Measurements from ENCODE around the gene RRM2. TPM values are rescaled to one million over a fixed set of nuclear protein-coding genes. Genes with fewer than 3 reads are reported as not detected.

RRM2 gene
- total and polyA plus RNA-seq, 2 of the 4 experiments (the other 2 are of a cell fraction) = 53.6 to 68.5 TPM

DNA sequence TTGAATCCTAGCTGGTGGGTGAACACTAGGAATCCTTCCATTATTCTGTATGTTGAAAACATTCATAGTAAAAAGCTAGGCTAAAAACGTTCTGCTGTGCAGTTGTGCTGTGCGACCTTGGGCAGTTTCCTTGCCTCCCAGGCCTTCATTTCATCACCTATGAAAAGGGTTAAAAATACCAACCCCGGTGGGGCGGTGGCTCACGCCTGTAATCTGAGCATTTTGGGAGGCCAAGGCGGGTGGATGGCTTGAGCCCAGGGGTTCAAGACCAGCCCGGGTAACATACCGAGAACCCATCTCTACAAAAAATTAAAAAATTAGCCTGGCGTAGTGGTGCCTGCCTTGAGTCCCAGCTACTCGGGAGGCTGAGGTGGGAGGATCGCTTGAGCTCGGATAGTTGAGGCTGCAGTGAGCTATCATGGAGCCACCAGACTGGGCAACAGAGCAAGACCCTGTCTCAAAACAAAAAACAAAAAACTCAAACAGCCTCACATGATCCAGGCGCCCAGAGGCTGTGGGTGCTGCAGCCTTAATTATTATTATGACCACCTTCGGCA lies 2.9 kb upstream of the RRM2 start:
- Histone ChIP-seq H2BK20ac (ENCODE audit: low read depth, low read length) (no peak overlapping the region), H4K20me1 (ENCODE audit: insufficient read depth, low read length) (peaks cover 12% of the 10 kb centered on the region; the same call in 1 of the 2 replicates), H2AFZ (replicated peaks; ENCODE audit: low read length, poor library complexity) (peak overlapping the region; percentile 98), H3K14ac (replicated peaks; ENCODE audit: low read depth, low read length) (peak overlapping the region; percentile 43; the same call in 1 of the 2 replicates), H3K4me1 (ENCODE audit: control insufficient read depth, insufficient read depth, low read length) (peaks cover 7% of the 10 kb centered on the region; the same call in 1 of the 2 replicates), H3K56ac (ENCODE audit: extremely low read depth, insufficient read depth, low read length) (0 out of 2 replicates have a peak overlapping the region, but pooled peaks have one; percentile 22), H3K4me3 (ENCODE audit: insufficient read depth, low read depth, low read length) (peak overlapping the region; percentile 74), H3K23ac (ENCODE audit: low read depth, low read length) (peak overlapping the region; percentile 55; the same call in 1 of the 2 replicates), H3K27me3 (ENCODE audit: control insufficient read depth, insufficient read depth, low read length) (no peaks in the 10 kb centered on the region), H3K18ac (ENCODE audit: low read depth, low read length) (no peak overlapping the region), H3K4me2 (ENCODE audit: low read depth, low read length) (peak overlapping the region; percentile 85), H2AK5ac (ENCODE audit: low read depth, low read length) (peak overlapping the region; percentile 59), H2BK120ac (ENCODE audit: low read depth, low read length) (peak overlapping the region; percentile 70), H3K9me3 (ENCODE audit: control insufficient read depth, insufficient read depth, low read length) (no peaks in the 10 kb centered on the region), H3K79me1 (ENCODE audit: low read depth in 1 of 2, low read length in 2 of 2) (peaks cover under 1 to 37% of the 10 kb centered on the region in 2 experiments; a peak in 3 of 4 replicates), H4K8ac (ENCODE audit: low read depth in 2 of 2, low read length in 2 of 2) (peak overlapping the region; percentile 37 to 86), H2BK5ac (ENCODE audit: low read depth, low read length, poor library complexity, severe bottlenecking) (peak overlapping the region; percentile 14), H3K9me1 (ENCODE audit: insufficient read depth, low read length) (peaks cover 10% of the 10 kb centered on the region), H3K9ac (ENCODE audit: low read depth, low read length) (peak overlapping the region; percentile 38; the same call in 1 of the 2 replicates), H3K4ac (ENCODE audit: low read depth, low read length) (peak overlapping the region; percentile 73), H2BK15ac (ENCODE audit: low read depth, low read length) (no peak overlapping the region), H4K5ac (ENCODE audit: low read depth, low read length) (peak overlapping the region; percentile 43), H3K27ac (ENCODE audit: insufficient read depth, low read length) (peak overlapping the region; percentile 30; the same call in 1 of the 2 replicates), H4K91ac (ENCODE audit: insufficient read depth, low read depth, low read length) (peak overlapping the region; percentile 85), H3K36me3 (ENCODE audit: control insufficient read depth, insufficient read depth, low read length) (no peaks in the 10 kb centered on the region), H2AK9ac (replicated peaks; ENCODE audit: low read depth, low read length, poor library complexity) (peak overlapping the region; percentile 6)
- in situ Hi-C loops (cut with MboI; ENCODE audit: low sequenced_read_pairs) = no loop called here
- dilution Hi-C loops (cut with HindIII; ENCODE audit: low sequenced_read_pairs, unreplicated experiment) = no loop called here
- BruUV-seq (replicated peaks) = no TSS peak
- no peak for DNase-seq
- no peak for TF ChIP-seq RCOR1 (IDR thresholded peaks at IDR 0.05; ENCODE audit: insufficient replicate concordance, low read length)
- no peak for TF ChIP-seq CHD1 (IDR thresholded peaks at IDR 0.05; ENCODE audit: low read depth, low read length)
- TF ChIP-seq, protein P1, sequence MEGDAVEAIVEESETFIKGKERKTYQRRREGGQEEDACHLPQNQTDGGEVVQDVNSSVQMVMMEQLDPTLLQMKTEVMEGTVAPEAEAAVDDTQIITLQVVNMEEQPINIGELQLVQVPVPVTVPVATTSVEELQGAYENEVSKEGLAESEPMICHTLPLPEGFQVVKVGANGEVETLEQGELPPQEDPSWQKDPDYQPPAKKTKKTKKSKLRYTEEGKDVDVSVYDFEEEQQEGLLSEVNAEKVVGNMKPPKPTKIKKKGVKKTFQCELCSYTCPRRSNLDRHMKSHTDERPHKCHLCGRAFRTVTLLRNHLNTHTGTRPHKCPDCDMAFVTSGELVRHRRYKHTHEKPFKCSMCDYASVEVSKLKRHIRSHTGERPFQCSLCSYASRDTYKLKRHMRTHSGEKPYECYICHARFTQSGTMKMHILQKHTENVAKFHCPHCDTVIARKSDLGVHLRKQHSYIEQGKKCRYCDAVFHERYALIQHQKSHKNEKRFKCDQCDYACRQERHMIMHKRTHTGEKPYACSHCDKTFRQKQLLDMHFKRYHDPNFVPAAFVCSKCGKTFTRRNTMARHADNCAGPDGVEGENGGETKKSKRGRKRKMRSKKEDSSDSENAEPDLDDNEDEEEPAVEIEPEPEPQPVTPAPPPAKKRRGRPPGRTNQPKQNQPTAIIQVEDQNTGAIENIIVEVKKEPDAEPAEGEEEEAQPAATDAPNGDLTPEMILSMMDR (conservative IDR thresholded peaks at IDR 0.05; ENCODE audit: low read depth, low read length) = no peak
- no peak for TF ChIP-seq CEBPB (IDR thresholded peaks at IDR 0.05; ENCODE audit: low read depth, low read length)
- no peak for TF ChIP-seq POLR2A (IDR thresholded peaks at IDR 0.05; ENCODE audit: low read depth, low read length)
- no peak for TF ChIP-seq MXI1 (IDR thresholded peaks at IDR 0.05; ENCODE audit: borderline replicate concordance, low read depth, low read length)
- TF ChIP-seq MAZ (IDR thresholded peaks at IDR 0.05; ENCODE audit: borderline replicate concordance, low read depth, low read length) = no peak
- TF ChIP-seq, protein P2, sequence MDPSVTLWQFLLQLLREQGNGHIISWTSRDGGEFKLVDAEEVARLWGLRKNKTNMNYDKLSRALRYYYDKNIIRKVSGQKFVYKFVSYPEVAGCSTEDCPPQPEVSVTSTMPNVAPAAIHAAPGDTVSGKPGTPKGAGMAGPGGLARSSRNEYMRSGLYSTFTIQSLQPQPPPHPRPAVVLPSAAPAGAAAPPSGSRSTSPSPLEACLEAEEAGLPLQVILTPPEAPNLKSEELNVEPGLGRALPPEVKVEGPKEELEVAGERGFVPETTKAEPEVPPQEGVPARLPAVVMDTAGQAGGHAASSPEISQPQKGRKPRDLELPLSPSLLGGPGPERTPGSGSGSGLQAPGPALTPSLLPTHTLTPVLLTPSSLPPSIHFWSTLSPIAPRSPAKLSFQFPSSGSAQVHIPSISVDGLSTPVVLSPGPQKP (IDR thresholded peaks at IDR 0.05; ENCODE audit: borderline replicate concordance, low read depth, low read length) = no peak
- no peak for TF ChIP-seq RAD21 (IDR thresholded peaks at IDR 0.05; ENCODE audit: low read length)
- TF ChIP-seq RFX5 (IDR thresholded peaks at IDR 0.05; ENCODE audit: low read depth, low read length) = no peak
- TF ChIP-seq, protein P3, sequence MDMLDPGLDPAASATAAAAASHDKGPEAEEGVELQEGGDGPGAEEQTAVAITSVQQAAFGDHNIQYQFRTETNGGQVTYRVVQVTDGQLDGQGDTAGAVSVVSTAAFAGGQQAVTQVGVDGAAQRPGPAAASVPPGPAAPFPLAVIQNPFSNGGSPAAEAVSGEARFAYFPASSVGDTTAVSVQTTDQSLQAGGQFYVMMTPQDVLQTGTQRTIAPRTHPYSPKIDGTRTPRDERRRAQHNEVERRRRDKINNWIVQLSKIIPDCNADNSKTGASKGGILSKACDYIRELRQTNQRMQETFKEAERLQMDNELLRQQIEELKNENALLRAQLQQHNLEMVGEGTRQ (IDR thresholded peaks at IDR 0.05; ENCODE audit: low read depth, low read length) = no peak
- POLR2A ChIA-PET (ENCODE audit: unreplicated experiment) = no interaction called here
- WGBS, 2 experiments (ENCODE audit: extremely low coverage in 2 of 2, insufficient read length in 1 of 2) = 0% methylated on average over 1 of the region's 14 CpGs; no CpG with 5 or more reads in 1 of the 2 experiments
- intact Hi-C loops (cut with micrococcal nuclease) = loop anchor here (1.0 to 2.0 kb wide), 2 partner anchors 47 to 539 kb away; no protein-coding TSS in a partner anchor
- CTCF ChIA-PET = no interaction called here
- ATAC-seq (ENCODE audit: low read depth) = no peak
